Stimulated activated naive CD4-positive, alpha-beta T cell (primary cell): ENCODE results near the gene SDCCAG8.

ENCODE experiments used
- DNase-seq, 6 experiments: peaks; one replicate each; lab custom pipeline; 2025; lab: John Stamatoyannopoulos, UW

Gene SDCCAG8

GRCh38 chr1:243483071-243483771 is 227.4 kb downstream of the SDCCAG8 start:
- DNase-seq: peak in 1 of 6 experiments; percentile 31

GRCh38 chr1:243483952-243484351 is 228.1 kb downstream of the SDCCAG8 start:
- no peak for DNase-seq

- no peak for DNase-seq
These were observed 231.3 kb downstream of the SDCCAG8 start for GRCh38 chr1:243487036-243487648.

GRCh38 chr1:243487649-243488227 is 231.9 kb downstream of the SDCCAG8 start:
- DNase-seq: no peak

- DNase-seq: no peak
These were observed 232.8 kb downstream of the SDCCAG8 start for GRCh38 chr1:243488459-243489157.

- DNase-seq: no peak
These were observed 233.3 kb downstream of the SDCCAG8 start for GRCh38 chr1:243489158-243489527.

GRCh38 chr1:243489681-243490546 is 234.1 kb downstream of the SDCCAG8 start:
- no peak for DNase-seq

GRCh38 chr1:243490748-243491686 is 235.2 kb downstream of the SDCCAG8 start:
- no peak for DNase-seq

- DNase-seq: no peak
These were observed 237.6 kb downstream of the SDCCAG8 start for GRCh38 chr1:243493156-243494129.

- no peak for DNase-seq
These were observed 239.0 kb downstream of the SDCCAG8 start for GRCh38 chr1:243494741-243495431.

- no peak for DNase-seq
These were observed 239.8 kb downstream of the SDCCAG8 start for GRCh38 chr1:243495442-243496186.

- no peak for DNase-seq
These were observed 240.4 kb downstream of the SDCCAG8 start for GRCh38 chr1:243496187-243496646.

- DNase-seq: no peak
These were observed 241.0 kb downstream of the SDCCAG8 start for GRCh38 chr1:243496806-243497205.

- DNase-seq: no peak
These were observed 242.3 kb downstream of the SDCCAG8 start for GRCh38 chr1:243497939-243498681.

- DNase-seq: no peak
These were observed 243.4 kb downstream of the SDCCAG8 start for GRCh38 chr1:243499248-243499647.

GRCh38 chr1:243499711-243500110 is 243.9 kb downstream of the SDCCAG8 start:
- no peak for DNase-seq

GRCh38 chr1:243500512-243500911 is 244.7 kb downstream of the SDCCAG8 start:
- DNase-seq: no peak
